Measurements from ENCODE around the gene GNG5. TPM values are rescaled to one million over a fixed set of nuclear protein-coding genes. Genes with fewer than 3 reads are reported as not detected.
"Not testable (repeated sequence)": the region's sequence is repeated elsewhere in the genome, so short reads cannot be mapped to it uniquely, and the experiment has no call there.

GNG5 gene
- total RNA-seq, 1 donor from 2014 or later = 114 TPM

DNA sequence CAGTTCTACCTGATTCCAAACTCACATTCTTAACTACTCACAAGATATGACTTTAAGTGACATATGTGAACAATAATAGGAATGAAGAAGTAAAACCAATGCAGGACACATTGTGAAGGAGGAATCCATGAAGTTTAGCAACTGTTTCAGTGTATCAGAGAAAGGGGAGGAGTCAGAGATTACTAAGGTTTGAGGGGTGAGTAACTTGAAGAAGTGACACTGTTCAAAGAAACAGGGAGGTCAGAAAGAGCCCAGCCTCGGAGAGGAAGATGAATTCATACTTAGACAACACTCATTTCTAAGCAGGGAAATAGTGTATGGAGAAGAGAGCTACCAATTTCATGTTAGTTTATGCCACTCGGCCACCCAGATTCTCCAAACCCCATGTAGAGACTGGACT lies 55.5 kb downstream of the GNG5 start:
- Mint-ChIP-seq H3K4me3 (no peak overlapping the region), H3K9me3 (peaks cover 4% of the 10 kb centered on the region), H3K4me1 (ENCODE audit: unreplicated experiment) (no peaks in the 10 kb centered on the region), H3K27me3 (peaks cover 13% of the 10 kb centered on the region), H3K27ac (no peak overlapping the region), H3K36me3 (no peaks in the 10 kb centered on the region)
- TF ChIP-seq, protein P1, sequence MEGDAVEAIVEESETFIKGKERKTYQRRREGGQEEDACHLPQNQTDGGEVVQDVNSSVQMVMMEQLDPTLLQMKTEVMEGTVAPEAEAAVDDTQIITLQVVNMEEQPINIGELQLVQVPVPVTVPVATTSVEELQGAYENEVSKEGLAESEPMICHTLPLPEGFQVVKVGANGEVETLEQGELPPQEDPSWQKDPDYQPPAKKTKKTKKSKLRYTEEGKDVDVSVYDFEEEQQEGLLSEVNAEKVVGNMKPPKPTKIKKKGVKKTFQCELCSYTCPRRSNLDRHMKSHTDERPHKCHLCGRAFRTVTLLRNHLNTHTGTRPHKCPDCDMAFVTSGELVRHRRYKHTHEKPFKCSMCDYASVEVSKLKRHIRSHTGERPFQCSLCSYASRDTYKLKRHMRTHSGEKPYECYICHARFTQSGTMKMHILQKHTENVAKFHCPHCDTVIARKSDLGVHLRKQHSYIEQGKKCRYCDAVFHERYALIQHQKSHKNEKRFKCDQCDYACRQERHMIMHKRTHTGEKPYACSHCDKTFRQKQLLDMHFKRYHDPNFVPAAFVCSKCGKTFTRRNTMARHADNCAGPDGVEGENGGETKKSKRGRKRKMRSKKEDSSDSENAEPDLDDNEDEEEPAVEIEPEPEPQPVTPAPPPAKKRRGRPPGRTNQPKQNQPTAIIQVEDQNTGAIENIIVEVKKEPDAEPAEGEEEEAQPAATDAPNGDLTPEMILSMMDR (conservative IDR thresholded peaks at IDR 0.05) = no peak
- no peak for DNase-seq (ENCODE audit: extremely low spot score, unreplicated experiment)

DNA sequence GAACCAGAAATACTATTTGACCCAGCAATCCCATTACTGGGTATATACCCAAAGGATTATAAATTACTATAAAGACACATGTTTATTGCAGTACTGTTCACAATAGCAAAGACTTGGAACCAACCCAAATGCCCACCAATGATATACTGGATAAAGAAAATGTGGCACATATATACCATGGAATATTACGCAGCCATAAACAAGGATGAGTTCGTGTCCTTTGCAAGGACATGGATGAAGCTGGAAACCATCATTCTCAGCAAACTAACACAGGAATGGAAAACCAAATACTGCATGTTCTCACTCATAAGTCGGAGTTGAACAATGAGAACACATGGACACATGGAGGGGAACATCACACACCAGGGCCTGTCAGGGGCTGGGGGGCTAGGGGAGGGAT lies 57.7 kb downstream of the GNG5 start:
- DNase-seq (ENCODE audit: extremely low spot score, unreplicated experiment); H3K4me1 Mint-ChIP-seq (ENCODE audit: unreplicated experiment); H3K27me3 Mint-ChIP-seq; H3K4me3 Mint-ChIP-seq; H3K36me3 Mint-ChIP-seq; H3K9me3 Mint-ChIP-seq; H3K27ac Mint-ChIP-seq: not testable (repeated sequence)

Other genes starting within 250 kb of the GNG5 start
- 3.6 and 6.0 TPM in 2 replicates for gene SAMD13, start 204.9 kb downstream of the GNG5 start, total RNA-seq (ENCODE audit: low replicate concordance)
- gene DNASE2B, start 108.1 kb downstream of the GNG5 start, total RNA-seq (ENCODE audit: low replicate concordance) = not detected in 2 replicates
- gene RPF1, start 27.3 kb downstream of the GNG5 start, total RNA-seq (ENCODE audit: low replicate concordance) = 29.5 and 34.1 TPM in 2 replicates
- gene SPATA1, start 195 bp downstream of the GNG5 start, total RNA-seq (ENCODE audit: low replicate concordance) = 0.67 and 1.8 TPM in 2 replicates
- gene CTBS, start 67.9 kb upstream of the GNG5 start, total RNA-seq (ENCODE audit: low replicate concordance) = 10.6 and 11.3 TPM in 2 replicates
- 22.2 and 34.0 TPM in 2 replicates for gene SSX2IP, start 183.9 kb upstream of the GNG5 start, total RNA-seq (ENCODE audit: low replicate concordance)